Measurements from ENCODE around the gene KIAA1586. TPM values are rescaled to one million over a fixed set of nuclear protein-coding genes. Genes with fewer than 3 reads are reported as not detected.
A peak's percentile ranks its signal among the peaks of the same experiment; 100 is the strongest.
"Not testable (repeated sequence)": the region's sequence is repeated elsewhere in the genome, so short reads cannot be mapped to it uniquely, and the experiment has no call there.

KIAA1586 gene
- total RNA-seq, 1 experiment from 2014 or later = 12.3 TPM

- not testable (repeated sequence) for H3K4me2 ChIP-seq (ENCODE audit: low read depth, low read length, poor library complexity, severe bottlenecking); H3K9me2 ChIP-seq (replicated peaks; ENCODE audit: insufficient read depth, low read length); H4K20me1 ChIP-seq (ENCODE audit: insufficient read depth, low read depth, low read length); DNase-seq; H3K9ac ChIP-seq (ENCODE audit: low read length); H3K27ac ChIP-seq (ENCODE audit: low read length); H2AFZ ChIP-seq (ENCODE audit: low read length); H3K27me3 ChIP-seq (ENCODE audit: low read length); H3K9me3 ChIP-seq (ENCODE audit: low read length)
- H3K4me3 ChIP-seq (ENCODE audit: low read length) = peak overlapping the region; percentile 61; the same call in 1 of the 2 replicates
- H3K4me1 ChIP-seq (ENCODE audit: low read length) = peaks cover 34% of the 10 kb centered on the region
- H3K79me2 ChIP-seq (ENCODE audit: low read length) = peaks cover 43% of the 10 kb centered on the region
- peaks cover 29% of the 10 kb centered on the region for H3K36me3 ChIP-seq (ENCODE audit: insufficient read depth, low read length)
Measured at GRCh38 chr6:57090458-57091067, 44.1 kb downstream of the KIAA1586 start.

GRCh38 chr6:57091375-57091774 lies 44.9 kb downstream of the KIAA1586 start:
- not testable (repeated sequence) for H3K27ac ChIP-seq (ENCODE audit: low read length); H3K9me3 ChIP-seq (ENCODE audit: low read length); H3K27me3 ChIP-seq (ENCODE audit: low read length); H2AFZ ChIP-seq (ENCODE audit: low read length); H4K20me1 ChIP-seq (ENCODE audit: insufficient read depth, low read depth, low read length); H3K9me2 ChIP-seq (replicated peaks; ENCODE audit: insufficient read depth, low read length); DNase-seq
- H3K9ac ChIP-seq (ENCODE audit: low read length) = peak overlapping the region; percentile 23
- peaks cover 34% of the 10 kb centered on the region for H3K4me1 ChIP-seq (ENCODE audit: low read length)
- H3K4me3 ChIP-seq (ENCODE audit: low read length) = peak overlapping the region; percentile 61
- peak overlapping the region; percentile 71 for H3K4me2 ChIP-seq (ENCODE audit: low read depth, low read length, poor library complexity, severe bottlenecking)
- peaks cover 32% of the 10 kb centered on the region for H3K36me3 ChIP-seq (ENCODE audit: insufficient read depth, low read length)
- peaks cover 51% of the 10 kb centered on the region for H3K79me2 ChIP-seq (ENCODE audit: low read length)

DNA sequence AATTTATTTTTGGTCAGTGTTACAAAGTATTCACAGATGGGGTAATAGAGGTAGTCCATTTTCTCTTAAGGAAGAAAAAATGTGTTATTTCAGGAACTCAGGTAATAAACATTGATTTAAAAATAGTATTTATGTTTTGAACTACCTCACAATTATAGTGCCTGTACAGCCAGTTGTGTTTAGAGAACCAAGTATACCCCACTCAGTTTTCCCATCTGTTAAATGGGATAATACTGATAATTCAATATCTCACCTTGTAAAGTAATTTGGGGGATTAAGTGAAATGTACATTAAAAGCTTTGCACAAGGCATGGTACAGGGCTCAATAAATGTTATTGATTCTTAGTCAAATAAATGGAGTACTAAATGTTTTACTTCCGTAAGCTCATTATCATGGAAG lies 48.2 kb downstream of the KIAA1586 start:
- no peak overlapping the region for H3K4me2 ChIP-seq (ENCODE audit: low read depth, low read length, poor library complexity, severe bottlenecking)
- peaks cover 82% of the 10 kb centered on the region for H3K79me2 ChIP-seq (ENCODE audit: low read length)
- H2AFZ ChIP-seq (ENCODE audit: low read length) = no peak overlapping the region
- no peaks in the 10 kb centered on the region for H3K9me2 ChIP-seq (replicated peaks; ENCODE audit: insufficient read depth, low read length)
- no peak overlapping the region for H3K9ac ChIP-seq (ENCODE audit: low read length)
- H3K4me3 ChIP-seq (ENCODE audit: low read length) = no peak overlapping the region
- no peaks in the 10 kb centered on the region for H3K9me3 ChIP-seq (ENCODE audit: low read length)
- no peak for DNase-seq
- no peak overlapping the region for H3K27ac ChIP-seq (ENCODE audit: low read length)
- H3K36me3 ChIP-seq (ENCODE audit: insufficient read depth, low read length) = peaks cover 56% of the 10 kb centered on the region
- H3K4me1 ChIP-seq (ENCODE audit: low read length) = peaks cover 32% of the 10 kb centered on the region
- no peaks in the 10 kb centered on the region; the same call in 1 of the 2 replicates for H4K20me1 ChIP-seq (ENCODE audit: insufficient read depth, low read depth, low read length)
- H3K27me3 ChIP-seq (ENCODE audit: low read length) = no peaks in the 10 kb centered on the region

- Histone ChIP-seq H3K4me3 (ENCODE audit: low read length) (no peak overlapping the region), H4K20me1 (ENCODE audit: insufficient read depth, low read depth, low read length) (no peaks in the 10 kb centered on the region; the same call in 1 of the 2 replicates)
- DNase-seq = no peak
Measured at GRCh38 chr6:57097596-57097995, 51.1 kb downstream of the KIAA1586 start.

GRCh38 chr6:57102976-57103375 lies 56.5 kb downstream of the KIAA1586 start:
- H4K20me1 ChIP-seq (ENCODE audit: insufficient read depth, low read depth, low read length) = no peaks in the 10 kb centered on the region
- no peaks in the 10 kb centered on the region for H3K27me3 ChIP-seq (ENCODE audit: low read length)
- H3K27ac ChIP-seq (ENCODE audit: low read length) = no peak overlapping the region
- no peaks in the 10 kb centered on the region for H3K9me2 ChIP-seq (replicated peaks; ENCODE audit: insufficient read depth, low read length)
- H3K36me3 ChIP-seq (ENCODE audit: insufficient read depth, low read length) = peaks cover 83% of the 10 kb centered on the region
- no peak overlapping the region for H3K4me2 ChIP-seq (ENCODE audit: low read depth, low read length, poor library complexity, severe bottlenecking)
- no peaks in the 10 kb centered on the region for H3K9me3 ChIP-seq (ENCODE audit: low read length)
- no peak overlapping the region for H3K9ac ChIP-seq (ENCODE audit: low read length)
- H3K79me2 ChIP-seq (ENCODE audit: low read length) = peaks cover 95% of the 10 kb centered on the region
- DNase-seq = no peak
- H3K4me1 ChIP-seq (ENCODE audit: low read length) = peaks cover 30% of the 10 kb centered on the region
- H2AFZ ChIP-seq (ENCODE audit: low read length) = no peak overlapping the region
- no peak overlapping the region for H3K4me3 ChIP-seq (ENCODE audit: low read length)

More at GRCh38 chr6:57097596-57097995, 51.1 kb downstream of the KIAA1586 start:
- H3K36me3 ChIP-seq (ENCODE audit: insufficient read depth, low read length) = peaks cover 76% of the 10 kb centered on the region
- H3K27me3 ChIP-seq (ENCODE audit: low read length) = no peaks in the 10 kb centered on the region
- H3K4me2 ChIP-seq (ENCODE audit: low read depth, low read length, poor library complexity, severe bottlenecking) = no peak overlapping the region
- H3K27ac ChIP-seq (ENCODE audit: low read length) = no peak overlapping the region
- H3K9me2 ChIP-seq (replicated peaks; ENCODE audit: insufficient read depth, low read length) = no peaks in the 10 kb centered on the region
- peaks cover 18% of the 10 kb centered on the region for H3K4me1 ChIP-seq (ENCODE audit: low read length)
- H2AFZ ChIP-seq (ENCODE audit: low read length) = no peak overlapping the region
- no peaks in the 10 kb centered on the region for H3K9me3 ChIP-seq (ENCODE audit: low read length)
- no peak overlapping the region for H3K9ac ChIP-seq (ENCODE audit: low read length)
- peaks cover 98% of the 10 kb centered on the region for H3K79me2 ChIP-seq (ENCODE audit: low read length)

DNA sequence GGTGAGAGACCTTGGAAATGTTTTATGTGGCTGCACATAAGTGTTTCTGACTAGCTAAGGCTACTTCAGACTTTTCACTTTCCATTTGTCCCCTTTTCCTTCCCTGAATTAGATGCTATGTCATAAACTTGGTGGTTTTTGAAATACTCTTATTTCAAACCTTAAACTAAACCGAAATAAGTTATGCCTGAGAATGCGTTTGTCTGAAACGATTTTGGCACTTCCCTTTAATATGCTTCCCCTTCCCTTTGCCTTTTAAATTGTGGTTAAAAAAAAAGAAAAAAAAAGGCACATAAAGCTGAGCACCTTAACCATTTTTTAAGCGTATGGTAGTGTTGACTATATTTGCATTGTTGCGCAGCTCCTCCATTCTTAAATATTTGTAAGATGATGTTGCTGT lies 57.8 kb downstream of the KIAA1586 start:
- Histone ChIP-seq H3K4me3 (ENCODE audit: low read length) (no peak overlapping the region), H3K4me2 (ENCODE audit: low read depth, low read length, poor library complexity, severe bottlenecking) (no peak overlapping the region), H3K27ac (ENCODE audit: low read length) (no peak overlapping the region), H3K27me3 (ENCODE audit: low read length) (no peaks in the 10 kb centered on the region), H3K9ac (ENCODE audit: low read length) (no peak overlapping the region), H4K20me1 (ENCODE audit: insufficient read depth, low read depth, low read length) (no peaks in the 10 kb centered on the region), H2AFZ (ENCODE audit: low read length) (no peak overlapping the region), H3K9me3 (ENCODE audit: low read length) (no peaks in the 10 kb centered on the region), H3K79me2 (ENCODE audit: low read length) (peaks cover 95% of the 10 kb centered on the region), H3K36me3 (ENCODE audit: insufficient read depth, low read length) (peaks cover 77% of the 10 kb centered on the region), H3K4me1 (ENCODE audit: low read length) (peaks cover 39% of the 10 kb centered on the region), H3K9me2 (replicated peaks; ENCODE audit: insufficient read depth, low read length) (no peaks in the 10 kb centered on the region)
- no peak for DNase-seq

Small RNA genes lying within 50 kb of the gene (small RNA-seq; reads per million reads assigned to genes)
- not detected for gene FTH1P15

Other genes starting within 250 kb of the KIAA1586 start
- gene BEND6, start 91.6 kb upstream of the KIAA1586 start, total RNA-seq (2014; rRNA removed; shearing (Covaris generic); ENCODE audit: low replicate concordance) = not detected in 2 replicates
- 48.1 and 92.3 TPM in 2 replicates for gene ZNF451, start 43.5 kb downstream of the KIAA1586 start, total RNA-seq (2014; rRNA removed; shearing (Covaris generic); ENCODE audit: low replicate concordance)
- gene BAG2, start 125.6 kb downstream of the KIAA1586 start, total RNA-seq (2014; rRNA removed; shearing (Covaris generic); ENCODE audit: low replicate concordance) = 9.0 and 19.5 TPM in 2 replicates
- gene RAB23, start 175.6 kb downstream of the KIAA1586 start, total RNA-seq (2014; rRNA removed; shearing (Covaris generic); ENCODE audit: low replicate concordance) = 2.8 and 3.9 TPM in 2 replicates

Measured in Karpas-422 (cell line).